ENCODE data around the gene NXPE3.

NXPE3 gene

GRCh38 chr3:101829437-101829830, 50.4 kb downstream of the NXPE3 start:
- DNase-seq, result no peak

GRCh38 chr3:101829874-101830273, 50.9 kb downstream of the NXPE3 start:
- no peak for DNase-seq

- no peak for DNase-seq
Observed at GRCh38 chr3:101833446-101833974, 54.5 kb downstream of the NXPE3 start.

GRCh38 chr3:101835676-101836075, 56.7 kb downstream of the NXPE3 start:
- no peak for DNase-seq

- no peak for DNase-seq
Observed at GRCh38 chr3:101836160-101836559, 57.1 kb downstream of the NXPE3 start.

- peak; percentile 32 for DNase-seq
Observed at GRCh38 chr3:101836652-101837598, 57.9 kb downstream of the NXPE3 start.

GRCh38 chr3:101838691-101839090, 59.7 kb downstream of the NXPE3 start:
- no peak for DNase-seq

GRCh38 chr3:101840066-101840465, 61.1 kb downstream of the NXPE3 start:
- no peak for DNase-seq

- no peak for DNase-seq
Observed at GRCh38 chr3:101842245-101842934, 63.4 kb downstream of the NXPE3 start.

- no peak for DNase-seq
Observed at GRCh38 chr3:101842935-101843330, 63.9 kb downstream of the NXPE3 start.

- DNase-seq, result no peak
Observed at GRCh38 chr3:101845425-101845824, 66.4 kb downstream of the NXPE3 start.

- no peak for DNase-seq
Observed at GRCh38 chr3:101846709-101847108, 67.7 kb downstream of the NXPE3 start.

- DNase-seq, result no peak
Observed at GRCh38 chr3:101847328-101847727, 68.3 kb downstream of the NXPE3 start.

- no peak for DNase-seq
Observed at GRCh38 chr3:101848326-101848725, 69.3 kb downstream of the NXPE3 start.

GRCh38 chr3:101848754-101849713, 70.0 kb downstream of the NXPE3 start, which contains the start of gene NFKBIZ:
TSS of gene NFKBIZ (plus strand) at chr3:101849514. CDS start at chr3:101849629, 115 bp downstream.
- DNase-seq, result peak; percentile 75

GRCh38 chr3:101849714-101850245, 70.8 kb downstream of the NXPE3 start:
- DNase-seq, result peak; percentile 48

GRCh38 chr3:101850246-101851051, 71.4 kb downstream of the NXPE3 start:
- DNase-seq, result peak; percentile 48

- no peak for DNase-seq
Observed at GRCh38 chr3:101851072-101851770, 72.2 kb downstream of the NXPE3 start.

GRCh38 chr3:101851850-101852714, 73.1 kb downstream of the NXPE3 start:
- no peak for DNase-seq
